ENCODE results near the gene ITGBL1.

DNA sequence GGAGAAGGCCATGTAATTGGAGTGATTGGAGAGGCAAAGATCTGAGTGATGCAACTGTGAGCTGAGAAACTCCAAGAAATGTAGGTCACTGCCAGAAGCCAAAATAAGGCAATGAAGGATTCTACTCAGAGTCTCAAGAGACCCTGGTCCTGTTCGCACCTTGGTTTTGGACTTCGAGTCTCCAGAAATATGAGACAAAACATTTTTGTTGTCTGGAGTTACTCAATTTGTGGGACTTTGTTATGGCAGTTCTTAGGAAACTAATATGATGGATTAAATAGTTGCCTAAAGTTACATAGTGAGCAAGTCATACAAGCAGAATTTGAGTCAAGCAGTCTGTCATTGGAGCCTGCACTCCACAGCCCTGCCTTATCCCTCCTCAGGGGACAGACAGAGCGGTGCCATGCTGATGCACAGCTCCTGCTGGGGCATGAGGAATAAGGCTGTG is 104.2 kb downstream of the ITGBL1 start:
- TF ChIP-seq, protein P1, sequence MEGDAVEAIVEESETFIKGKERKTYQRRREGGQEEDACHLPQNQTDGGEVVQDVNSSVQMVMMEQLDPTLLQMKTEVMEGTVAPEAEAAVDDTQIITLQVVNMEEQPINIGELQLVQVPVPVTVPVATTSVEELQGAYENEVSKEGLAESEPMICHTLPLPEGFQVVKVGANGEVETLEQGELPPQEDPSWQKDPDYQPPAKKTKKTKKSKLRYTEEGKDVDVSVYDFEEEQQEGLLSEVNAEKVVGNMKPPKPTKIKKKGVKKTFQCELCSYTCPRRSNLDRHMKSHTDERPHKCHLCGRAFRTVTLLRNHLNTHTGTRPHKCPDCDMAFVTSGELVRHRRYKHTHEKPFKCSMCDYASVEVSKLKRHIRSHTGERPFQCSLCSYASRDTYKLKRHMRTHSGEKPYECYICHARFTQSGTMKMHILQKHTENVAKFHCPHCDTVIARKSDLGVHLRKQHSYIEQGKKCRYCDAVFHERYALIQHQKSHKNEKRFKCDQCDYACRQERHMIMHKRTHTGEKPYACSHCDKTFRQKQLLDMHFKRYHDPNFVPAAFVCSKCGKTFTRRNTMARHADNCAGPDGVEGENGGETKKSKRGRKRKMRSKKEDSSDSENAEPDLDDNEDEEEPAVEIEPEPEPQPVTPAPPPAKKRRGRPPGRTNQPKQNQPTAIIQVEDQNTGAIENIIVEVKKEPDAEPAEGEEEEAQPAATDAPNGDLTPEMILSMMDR (conservative IDR thresholded peaks at IDR 0.05; ENCODE audit: low read length): no peak
- no peak for TF ChIP-seq EZH2phosphoT487 (IDR thresholded peaks at IDR 0.05; ENCODE audit: borderline replicate concordance)

All from Loucy (cell line).